Hepatocyte (in vitro differentiated cells): Measurements from ENCODE around the gene NQO1. TPM values are rescaled to one million over a fixed set of nuclear protein-coding genes. Genes with fewer than 3 reads are reported as not detected.

Experiments
- DNase-seq: peaks from one replicate; pipeline ENCODE4 v3.0.0-alpha.2; 2016; ENCODE audit warnings: low spot score
- H2AFZ ChIP-seq: fragments of 200-600 bp; sonication (generic); 2 replicates; pipeline ENCODE4 v1.6.0; 2016; ENCODE audit warnings: antibody characterized with exemption, mild to moderate bottlenecking
- H3K27ac ChIP-seq: fragments of 200-600 bp; sonication (generic); 2 replicates; pipeline ENCODE4 v1.5.1; 2016; ENCODE audit warnings: mild to moderate bottlenecking
- H3K27me3 ChIP-seq: fragments of 200-600 bp; sonication (generic); 2 replicates; pipeline ENCODE4 v1.6.1; 2016
- H3K36me3 ChIP-seq: fragments of 200-600 bp; sonication (generic); replicated peaks from 2 replicates; pipeline ENCODE4 v1.5.1; 2016; ENCODE audit warnings: low read depth; ENCODE audit not compliant: insufficient read depth
- H3K4me1 ChIP-seq: fragments of 200-600 bp; sonication (generic); 2 replicates; pipeline ENCODE4 v1.5.1; 2016; ENCODE audit warnings: mild to moderate bottlenecking, moderate library complexity; ENCODE audit not compliant: insufficient read depth
- H3K4me2 ChIP-seq: fragments of 200-600 bp; sonication (generic); 2 replicates; pipeline ENCODE4 v1.6.0; 2016
- H3K4me3 ChIP-seq: fragments of 200-600 bp; sonication (generic); 2 replicates; pipeline ENCODE4 v1.5.1; 2016; ENCODE audit warnings: mild to moderate bottlenecking
- H3K79me2 ChIP-seq: fragments of 200-600 bp; sonication (generic); 2 replicates; pipeline ENCODE4 v1.6.0; 2017; ENCODE audit warnings: mild to moderate bottlenecking
- H3K9me2 ChIP-seq: fragments of 200-600 bp; sonication (generic); replicated peaks from 2 replicates; pipeline ENCODE4 v1.6.0; 2017; ENCODE audit warnings: mild to moderate bottlenecking; ENCODE audit not compliant: insufficient read depth
- H3K9me3 ChIP-seq: fragments of 200-600 bp; sonication (generic); 2 replicates; pipeline ENCODE4 v1.5.1; 2016; ENCODE audit warnings: low read depth, mild to moderate bottlenecking
- H4K20me1 ChIP-seq: fragments of 200-600 bp; sonication (generic); 2 replicates; pipeline ENCODE4 v1.6.0; 2016; ENCODE audit warnings: mild to moderate bottlenecking; ENCODE audit not compliant: insufficient read depth, poor library complexity, severe bottlenecking
- EZH2 ChIP-seq: fragments of 200-600 bp; sonication (generic); IDR thresholded peaks from 2 replicates; pipeline ENCODE4 v1.6.1; 2016; ENCODE audit warnings: antibody characterized with exemption, mild to moderate bottlenecking, borderline replicate concordance
- EZH2phosphoT487 ChIP-seq: fragments of 200-600 bp; sonication (generic); IDR thresholded peaks from one replicate; pipeline ENCODE4 v1.6.1; 2018; ENCODE audit warnings: antibody characterized with exemption, mild to moderate bottlenecking, low read depth, moderate library complexity; ENCODE audit not compliant: unreplicated experiment, severe bottlenecking
- WGBS: methylation state at CpG from one replicate; pipeline ENCODE4 v1.1.6; 2016; ENCODE audit warnings: low lambda C conversion rate; ENCODE audit errors: missing lambda C conversion rate; 5-methylcytosine and 5-hydroxymethylcytosine counted together
- polyA plus RNA-seq: library from polyadenylated mRNA; unstranded; fragments of >200 nt; fragmentation: Nextera tagmentation; extraction: Ambion mirVana; gene quantifications from 2 replicates; pipeline ENCODE4 v1.2.1, GENCODE V29; 2016
- total RNA-seq: library from RNA; depleted of rRNA; stranded (reverse); fragments of >200 nt; gene quantifications from 2 replicates; pipeline ENCODE4 v1.2.3, GENCODE V29; 2014
- TF ChIP-seq, protein P1 (sequence below): fragments of 200-600 bp; sonication (generic); IDR thresholded peaks from 2 replicates; pipeline ENCODE4 v1.5.1; 2016; ENCODE audit warnings: antibody characterized with exemption, mild to moderate bottlenecking; ENCODE audit not compliant: poor library complexity

NQO1 gene
- total and polyA plus RNA-seq, 2 experiments from 2014 or later, result 132 to 169 TPM

DNA sequence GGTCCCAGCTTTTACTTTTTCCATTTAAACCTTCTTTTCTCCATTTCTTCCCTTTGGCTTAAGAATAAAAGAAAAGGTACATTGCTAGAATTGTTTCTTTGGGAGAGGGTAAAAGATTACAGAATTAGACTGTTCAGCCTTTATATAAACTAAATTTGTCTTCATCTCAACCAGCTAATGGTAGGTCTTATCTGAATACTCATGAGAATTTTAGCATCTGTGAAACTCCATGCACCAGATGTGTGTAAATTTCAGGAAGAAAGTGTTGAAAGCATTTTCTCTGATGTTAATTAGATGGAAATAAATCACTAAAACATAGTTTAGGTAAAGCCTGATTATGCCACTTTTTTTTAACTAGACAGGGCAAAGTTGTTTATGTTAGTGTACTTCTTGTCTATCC, 24.9 kb downstream of the NQO1 start:
- TF ChIP-seq EZH2phosphoT487 (no peak), EZH2 (no peak)
- TF ChIP-seq, protein P1, sequence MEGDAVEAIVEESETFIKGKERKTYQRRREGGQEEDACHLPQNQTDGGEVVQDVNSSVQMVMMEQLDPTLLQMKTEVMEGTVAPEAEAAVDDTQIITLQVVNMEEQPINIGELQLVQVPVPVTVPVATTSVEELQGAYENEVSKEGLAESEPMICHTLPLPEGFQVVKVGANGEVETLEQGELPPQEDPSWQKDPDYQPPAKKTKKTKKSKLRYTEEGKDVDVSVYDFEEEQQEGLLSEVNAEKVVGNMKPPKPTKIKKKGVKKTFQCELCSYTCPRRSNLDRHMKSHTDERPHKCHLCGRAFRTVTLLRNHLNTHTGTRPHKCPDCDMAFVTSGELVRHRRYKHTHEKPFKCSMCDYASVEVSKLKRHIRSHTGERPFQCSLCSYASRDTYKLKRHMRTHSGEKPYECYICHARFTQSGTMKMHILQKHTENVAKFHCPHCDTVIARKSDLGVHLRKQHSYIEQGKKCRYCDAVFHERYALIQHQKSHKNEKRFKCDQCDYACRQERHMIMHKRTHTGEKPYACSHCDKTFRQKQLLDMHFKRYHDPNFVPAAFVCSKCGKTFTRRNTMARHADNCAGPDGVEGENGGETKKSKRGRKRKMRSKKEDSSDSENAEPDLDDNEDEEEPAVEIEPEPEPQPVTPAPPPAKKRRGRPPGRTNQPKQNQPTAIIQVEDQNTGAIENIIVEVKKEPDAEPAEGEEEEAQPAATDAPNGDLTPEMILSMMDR, result no peak
- no peak for DNase-seq
- H3K36me3 ChIP-seq, result no peaks in the 10 kb centered on the region
- no peak overlapping the region for H3K4me2 ChIP-seq
- no peaks in the 10 kb centered on the region for H3K9me2 ChIP-seq
- H3K4me1 ChIP-seq, result no peaks in the 10 kb centered on the region
- no peaks in the 10 kb centered on the region for H4K20me1 ChIP-seq
- no peaks in the 10 kb centered on the region for H3K9me3 ChIP-seq
- no peak overlapping the region for H2AFZ ChIP-seq
- H3K4me3 ChIP-seq, result no peak overlapping the region
- H3K27ac ChIP-seq, result no peak overlapping the region
- H3K27me3 ChIP-seq, result no peaks in the 10 kb centered on the region
- peaks cover 26% of the 10 kb centered on the region for H3K79me2 ChIP-seq

DNA sequence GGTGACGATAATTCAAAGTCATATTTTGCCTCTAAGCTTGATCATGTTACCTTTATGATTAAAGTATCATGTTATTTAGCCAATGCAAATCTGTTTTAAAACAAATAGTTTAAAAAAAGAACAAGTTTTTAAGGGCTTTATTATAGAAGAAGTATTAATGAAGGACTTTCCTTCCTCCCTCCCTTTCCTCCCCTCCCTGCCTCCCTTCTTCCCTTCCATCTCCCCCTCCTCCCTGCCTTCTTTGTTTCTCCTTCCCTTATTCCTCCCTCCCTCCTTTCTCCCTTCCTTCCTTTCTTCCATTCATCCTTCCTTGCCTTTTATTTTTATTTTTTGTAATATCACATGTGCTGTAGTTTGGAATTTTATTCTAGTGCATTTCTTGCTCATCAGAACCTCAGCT, 26.4 kb downstream of the NQO1 start:
- Histone ChIP-seq H3K27ac (no peak overlapping the region), H3K9me2 (no peaks in the 10 kb centered on the region), H3K4me1 (no peaks in the 10 kb centered on the region), H3K4me3 (no peak overlapping the region), H3K36me3 (no peaks in the 10 kb centered on the region), H4K20me1 (no peaks in the 10 kb centered on the region), H2AFZ (no peak overlapping the region), H3K79me2 (peaks cover 31% of the 10 kb centered on the region), H3K27me3 (no peaks in the 10 kb centered on the region), H3K4me2 (no peak overlapping the region), H3K9me3 (no peaks in the 10 kb centered on the region)
- TF ChIP-seq EZH2, result no peak
- no peak for TF ChIP-seq EZH2phosphoT487
- TF ChIP-seq, protein P1, result no peak
- DNase-seq, result no peak
- 96% methylated on average over 1 of the region's 1 CpG for WGBS

DNA sequence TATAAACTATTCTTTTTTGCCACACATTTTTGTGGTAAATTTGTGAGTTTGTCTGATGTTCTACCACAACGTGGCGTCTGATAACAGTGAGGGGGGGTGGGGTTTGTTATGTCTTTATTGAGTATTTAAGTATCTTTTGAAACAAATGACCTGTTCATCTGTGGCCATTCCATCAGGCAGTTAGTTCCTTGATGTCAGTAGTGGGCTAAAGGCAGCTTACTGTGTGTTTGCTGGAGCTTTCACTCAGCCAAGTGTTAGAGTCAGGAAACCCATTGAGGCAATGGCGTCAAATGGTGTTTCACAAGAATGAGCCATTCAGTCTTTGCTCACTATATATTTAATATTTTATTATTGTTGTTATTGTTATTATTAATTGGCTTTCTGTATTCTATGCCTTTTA, 28.0 kb downstream of the NQO1 start:
- DNase-seq, result no peak
- H3K4me2 ChIP-seq, result no peak overlapping the region
- no peaks in the 10 kb centered on the region for H3K4me1 ChIP-seq
- 85% methylated on average over 3 of the region's 3 CpGs for WGBS
- H2AFZ ChIP-seq, result no peak overlapping the region
- H3K9me2 ChIP-seq, result no peaks in the 10 kb centered on the region
- H3K79me2 ChIP-seq, result peaks cover 34% of the 10 kb centered on the region
- no peak overlapping the region for H3K4me3 ChIP-seq
- TF ChIP-seq EZH2phosphoT487, result no peak
- TF ChIP-seq, protein P1, result no peak
- TF ChIP-seq EZH2, result no peak
- no peaks in the 10 kb centered on the region for H4K20me1 ChIP-seq
- H3K36me3 ChIP-seq, result no peaks in the 10 kb centered on the region
- no peak overlapping the region for H3K27ac ChIP-seq
- H3K9me3 ChIP-seq, result no peaks in the 10 kb centered on the region
- H3K27me3 ChIP-seq, result no peaks in the 10 kb centered on the region

DNA sequence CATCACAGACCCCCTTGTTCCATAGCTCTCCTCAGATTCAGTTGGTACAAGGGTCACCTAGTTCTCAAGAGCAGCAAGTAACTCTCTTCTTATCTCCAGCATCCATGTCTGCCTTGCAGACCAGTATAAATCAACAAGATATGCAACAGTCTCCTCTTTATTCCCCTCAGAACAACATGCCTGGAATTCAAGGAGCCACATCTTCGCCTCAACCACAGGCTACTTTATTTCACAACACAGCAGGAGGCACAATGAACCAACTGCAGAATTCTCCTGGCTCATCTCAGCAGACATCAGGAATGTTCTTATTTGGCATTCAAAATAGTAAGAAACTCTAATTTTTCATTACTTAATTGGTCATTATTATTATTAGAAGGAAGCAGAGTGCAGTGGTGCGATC, 32.4 kb downstream of the NQO1 start:
- no peaks in the 10 kb centered on the region for H3K36me3 ChIP-seq
- H3K4me3 ChIP-seq, result no peak overlapping the region
- WGBS, result 97% methylated on average over 2 of the region's 2 CpGs
- DNase-seq, result no peak
- H3K4me2 ChIP-seq, result no peak overlapping the region
- H2AFZ ChIP-seq, result no peak overlapping the region
- H3K4me1 ChIP-seq, result no peaks in the 10 kb centered on the region
- no peaks in the 10 kb centered on the region for H4K20me1 ChIP-seq
- H3K27me3 ChIP-seq, result no peaks in the 10 kb centered on the region
- TF ChIP-seq EZH2 (no peak), EZH2phosphoT487 (no peak)
- TF ChIP-seq, protein P1, result no peak
- no peaks in the 10 kb centered on the region for H3K9me3 ChIP-seq
- H3K79me2 ChIP-seq, result peaks cover 29% of the 10 kb centered on the region
- H3K27ac ChIP-seq, result no peak overlapping the region
- H3K9me2 ChIP-seq, result no peaks in the 10 kb centered on the region
